GM18508 (cell line): Measurements from ENCODE around the gene FBRSL1.

Source experiments
- ATAC-seq: cut with Tn5 transposase; IDR thresholded peaks from one replicate; pipeline ENCODE4 v1.9.1; 2021; ENCODE audit warnings: moderate number of reproducible peaks; ENCODE audit not compliant: insufficient read depth, unreplicated experiment

The FBRSL1 gene

GRCh38 chr12:132534076-132534475 is 44.1 kb downstream of the FBRSL1 start:
- no peak for ATAC-seq

GRCh38 chr12:132535019-132535418 is 45.1 kb downstream of the FBRSL1 start:
- no peak for ATAC-seq

- ATAC-seq: no peak
Measured at GRCh38 chr12:132536102-132536876, 46.3 kb downstream of the FBRSL1 start.

DNA sequence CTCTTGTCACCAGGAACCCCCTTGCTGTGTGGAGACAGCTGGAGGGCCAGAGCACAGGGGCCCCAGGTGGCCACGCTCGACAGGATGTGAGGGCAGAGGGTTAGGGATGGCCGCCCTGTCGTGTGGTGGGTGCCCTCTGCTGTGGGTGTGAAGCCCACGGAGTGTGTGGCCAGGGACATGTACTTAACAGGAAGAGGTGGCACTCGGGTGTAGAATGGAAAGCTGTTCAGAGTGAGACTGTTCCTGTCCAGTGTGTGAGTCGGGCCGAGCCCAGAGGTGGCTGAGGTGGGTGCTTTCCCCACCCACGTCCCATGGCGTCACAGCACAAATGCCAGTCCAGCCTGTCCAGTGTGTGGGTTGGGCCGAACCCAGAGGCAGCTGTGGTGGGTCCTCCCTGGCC is 47.1 kb downstream of the FBRSL1 start:
- ATAC-seq: no peak

DNA sequence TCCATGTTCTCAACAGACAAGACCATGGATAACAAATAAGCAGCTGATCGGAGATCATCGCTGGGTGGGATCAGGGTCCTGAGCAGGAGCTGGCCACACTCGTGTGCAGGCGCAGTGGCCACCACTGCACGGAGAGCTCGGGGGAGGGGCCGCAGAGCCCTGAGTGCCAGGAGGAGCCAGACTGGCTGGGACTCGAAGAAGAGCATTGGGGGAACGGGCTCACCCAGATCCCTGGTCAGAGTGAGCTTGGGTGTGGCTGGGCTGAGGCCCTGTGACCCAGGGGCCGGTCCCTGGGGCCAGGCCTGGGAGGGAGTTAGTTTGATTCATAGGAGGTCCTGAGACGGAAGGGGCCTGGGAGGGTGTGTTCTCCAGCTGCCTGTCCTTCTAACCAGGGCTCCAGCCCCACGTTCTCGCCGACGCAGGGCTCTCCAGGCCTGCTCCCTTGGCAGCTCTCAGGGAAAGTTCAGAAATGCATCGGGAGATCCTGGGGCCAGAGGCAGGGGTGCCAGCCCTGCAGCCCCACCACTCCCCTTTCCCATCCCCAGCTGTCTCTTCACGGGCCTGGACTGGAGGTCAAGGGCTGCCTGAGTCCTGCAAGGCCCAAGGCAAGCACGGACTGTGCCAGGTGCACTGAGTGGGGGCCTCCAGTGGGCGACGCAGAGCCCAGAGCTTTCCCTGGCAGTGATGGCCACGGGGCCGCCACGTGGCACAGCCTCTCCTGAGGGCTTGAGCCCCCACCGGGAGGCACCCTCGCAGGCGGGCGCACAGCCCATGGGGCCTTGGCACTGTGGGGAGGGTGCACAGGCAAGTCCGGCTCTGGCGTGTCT is 48.1 kb downstream of the FBRSL1 start:
- no peak for ATAC-seq

- no peak for ATAC-seq
Measured at GRCh38 chr12:132538663-132538990, 48.7 kb downstream of the FBRSL1 start.

DNA sequence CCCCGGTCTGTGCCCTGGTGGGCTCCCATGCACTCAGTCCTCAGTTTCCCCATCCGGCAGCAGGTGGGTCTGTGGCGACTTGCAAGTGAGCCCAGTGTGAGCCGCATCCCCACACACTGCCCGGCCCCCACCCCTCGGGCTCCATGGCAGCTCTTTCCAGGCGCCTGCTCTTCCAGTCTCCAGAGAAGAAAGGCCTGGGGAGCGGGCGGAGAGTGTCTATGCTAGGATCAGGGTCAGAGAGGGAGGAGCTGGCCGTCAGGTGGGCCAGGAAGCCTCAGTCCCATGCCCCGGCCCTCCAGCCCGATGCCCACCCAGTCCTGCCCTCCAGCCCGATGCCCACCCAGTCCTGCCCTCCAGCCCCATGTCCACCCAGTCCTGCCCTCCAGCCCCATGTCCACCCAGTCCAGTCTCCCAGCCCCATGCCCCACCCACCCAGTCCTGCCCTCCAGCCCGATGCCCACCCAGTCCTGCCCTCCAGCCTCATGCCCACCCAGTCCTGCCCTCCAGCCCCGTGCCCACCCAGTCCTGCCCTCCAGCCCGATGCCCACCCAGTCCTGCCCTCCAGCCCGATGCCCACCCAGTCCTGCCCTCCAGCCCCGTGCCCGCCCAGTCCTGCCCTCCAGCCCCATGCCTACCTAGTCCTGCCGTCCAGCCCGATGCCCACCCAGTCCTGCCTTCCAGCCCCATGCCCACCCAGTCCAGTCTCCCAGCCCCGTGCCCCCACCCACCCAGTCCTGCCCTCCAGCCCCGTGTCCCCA is 49.2 kb downstream of the FBRSL1 start:
- no peak for ATAC-seq

GRCh38 chr12:132540436-132540835 is 50.5 kb downstream of the FBRSL1 start:
- no peak for ATAC-seq

- ATAC-seq: no peak
Measured at GRCh38 chr12:132541200-132541599, 51.2 kb downstream of the FBRSL1 start.

DNA sequence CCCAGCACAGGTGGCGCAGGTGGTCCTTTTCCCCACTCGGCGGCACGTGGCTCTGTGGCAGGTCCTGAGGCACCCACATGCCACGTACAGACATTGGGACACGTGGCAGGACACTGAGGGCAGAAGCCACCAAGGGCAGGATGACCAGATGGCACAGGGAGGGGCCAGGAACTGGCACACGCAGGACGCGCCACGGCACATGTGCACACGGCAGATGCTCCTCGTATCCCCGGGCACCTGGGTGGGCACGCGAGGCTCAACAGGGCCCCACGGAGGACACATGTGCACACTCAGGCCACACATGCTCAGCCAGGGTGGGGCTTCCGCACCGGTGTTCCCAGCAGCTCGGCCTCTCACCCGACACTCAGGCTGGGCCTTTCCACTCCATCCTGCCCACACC is 52.0 kb downstream of the FBRSL1 start:
- ATAC-seq: no peak

- ATAC-seq: no peak
Measured at GRCh38 chr12:132542661-132543060, 52.7 kb downstream of the FBRSL1 start.

DNA sequence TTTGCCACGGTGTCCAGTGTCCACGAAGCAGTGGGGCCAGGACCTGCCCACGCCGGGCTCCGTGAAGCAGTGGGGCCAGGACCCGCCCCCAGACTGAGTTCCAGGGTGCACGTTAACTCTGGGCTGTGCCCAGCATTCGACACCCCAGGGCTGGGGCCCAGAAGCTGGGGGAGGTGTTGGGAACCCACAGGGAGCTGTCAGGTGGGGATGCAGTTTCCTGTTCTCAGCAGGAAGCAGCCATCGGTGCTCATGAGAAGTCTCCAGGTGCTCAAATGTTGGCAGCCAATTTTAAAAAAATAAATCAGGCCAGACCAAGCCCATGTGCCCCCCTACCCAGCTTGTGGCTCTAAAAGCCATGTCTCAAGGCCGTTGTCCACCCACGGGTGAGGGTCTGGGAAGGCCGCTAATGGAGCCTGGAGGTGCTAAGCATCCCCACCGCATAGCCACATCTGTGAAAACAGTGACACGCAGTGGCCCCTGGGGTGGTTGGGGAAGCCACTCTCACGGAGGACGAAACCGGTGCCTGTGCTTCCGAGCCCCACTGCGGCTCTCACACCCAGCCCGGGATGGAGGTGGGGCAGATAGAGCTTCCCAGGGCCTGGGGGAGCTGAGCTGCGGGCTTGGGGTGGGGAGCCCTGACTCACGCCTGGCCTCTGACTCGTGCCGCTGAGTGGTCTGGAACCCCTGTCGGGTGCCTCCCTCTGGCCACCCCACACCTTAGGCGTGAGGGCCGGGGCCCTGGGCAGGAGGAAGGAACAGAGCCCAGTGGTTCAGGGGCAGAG is 53.5 kb downstream of the FBRSL1 start:
- ATAC-seq: no peak

GRCh38 chr12:132544080-132544397 is 54.1 kb downstream of the FBRSL1 start:
- ATAC-seq: no peak

- ATAC-seq: no peak
Measured at GRCh38 chr12:132544498-132544897, 54.5 kb downstream of the FBRSL1 start.

GRCh38 chr12:132545164-132545953 is 55.4 kb downstream of the FBRSL1 start:
- no peak for ATAC-seq

GRCh38 chr12:132545955-132546354 is 56.0 kb downstream of the FBRSL1 start:
- no peak for ATAC-seq

DNA sequence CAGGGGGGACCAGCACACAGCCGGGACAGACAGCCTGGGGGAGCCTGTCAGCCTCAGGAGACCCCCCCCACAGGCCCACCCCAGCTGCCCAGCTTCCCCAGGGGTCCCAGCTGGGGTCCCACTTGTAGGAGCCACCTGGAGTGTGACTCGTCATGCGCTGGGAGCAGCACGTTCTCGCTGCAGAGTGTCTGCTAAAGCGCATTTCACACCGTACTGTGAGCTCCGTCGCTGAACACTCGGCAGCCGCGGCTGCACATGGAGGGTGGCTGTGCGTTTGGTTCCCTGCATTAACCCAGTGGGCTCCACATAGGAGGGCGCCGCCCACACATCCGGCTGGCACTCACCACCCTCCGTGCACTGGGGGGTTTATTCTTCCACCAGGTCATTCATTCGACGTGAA is 56.7 kb downstream of the FBRSL1 start:
- ATAC-seq: no peak

DNA sequence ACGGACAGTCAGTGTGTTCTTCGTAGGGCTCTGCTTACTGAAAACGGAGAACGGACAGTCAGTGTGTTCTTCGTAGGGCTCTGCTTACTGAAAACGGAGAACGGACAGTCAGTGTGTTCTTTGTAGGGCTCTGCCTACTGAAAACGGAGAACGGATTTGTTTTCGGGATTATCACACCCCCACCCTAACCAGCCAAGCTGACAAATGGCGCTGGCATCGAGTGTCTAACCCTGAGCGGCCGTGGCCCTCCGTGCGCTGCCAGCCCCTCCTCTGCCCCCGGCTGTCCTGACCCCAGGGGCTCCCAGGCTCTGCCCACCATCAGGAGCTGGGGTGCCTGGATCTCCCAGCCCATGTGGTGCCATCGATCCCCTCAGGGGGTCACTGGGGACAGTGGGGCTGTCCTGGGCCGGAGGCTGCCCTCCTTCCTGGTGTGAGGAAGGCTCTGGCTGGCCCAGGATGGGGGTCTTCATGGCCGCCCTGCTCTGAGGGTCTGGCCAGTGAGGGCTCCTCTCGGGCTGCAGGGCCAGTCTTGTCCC is 57.3 kb downstream of the FBRSL1 start:
- ATAC-seq: no peak

DNA sequence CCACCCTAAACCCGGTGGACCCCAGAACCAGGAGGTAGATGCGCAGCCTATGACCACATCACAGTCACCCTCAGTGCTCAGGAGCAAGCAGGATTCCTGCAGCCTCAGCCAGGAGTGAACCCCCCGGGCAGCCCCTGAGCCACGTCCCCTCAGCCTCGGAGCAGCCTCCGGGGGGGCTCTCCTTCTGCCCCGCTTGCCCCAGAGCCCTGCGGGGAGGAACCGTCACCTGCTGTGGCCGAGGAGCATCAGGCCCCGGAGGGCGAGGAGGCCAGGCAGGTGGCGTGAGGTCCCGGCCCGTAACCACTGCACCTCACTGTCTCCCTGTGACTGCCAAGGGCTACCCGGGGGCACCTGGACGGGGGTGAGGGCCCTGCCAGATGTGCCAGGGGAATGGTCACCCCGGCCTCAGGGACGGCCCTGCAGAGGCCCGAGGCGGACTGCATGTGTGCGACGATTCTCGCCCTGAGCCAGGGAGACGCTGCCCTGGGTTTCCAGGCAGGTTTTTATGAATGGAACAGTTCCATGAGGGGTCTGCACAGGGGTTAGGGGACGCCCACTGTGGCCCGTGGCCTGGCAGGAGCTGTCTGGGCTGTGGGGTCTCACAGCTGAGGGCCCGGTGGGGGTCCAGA is 58.6 kb downstream of the FBRSL1 start:
- no peak for ATAC-seq
